ENCODE results near the gene TMEM214. TPM values are rescaled to one million over a fixed set of nuclear protein-coding genes. Genes with fewer than 3 reads are reported as not detected.

Gene TMEM214
- total and polyA plus RNA-seq, 12 donors: 24.7 to 53.4 (median 29.4) TPM

DNA sequence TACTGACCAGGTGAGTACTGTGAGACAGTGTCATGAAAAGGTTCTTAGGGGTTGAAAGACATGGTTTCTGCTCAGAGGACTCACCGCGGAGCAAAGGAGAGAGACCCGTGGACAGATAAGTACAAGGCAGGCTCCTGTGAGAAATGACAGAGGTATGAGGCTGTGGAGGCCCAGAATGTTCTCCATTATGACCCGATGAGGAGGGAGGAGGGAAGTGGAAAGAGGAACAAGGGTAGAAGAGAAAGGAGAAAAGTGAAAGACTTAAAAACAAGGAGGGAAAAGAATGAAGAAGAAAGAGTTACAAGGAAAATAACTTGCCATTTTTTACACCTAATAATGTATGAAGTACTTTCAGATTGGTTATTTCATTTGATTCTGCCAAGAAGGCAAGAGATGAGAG lies 32.5 kb upstream of the TMEM214 start:
- 49 to 71% methylated on average over 4 of the region's 4 CpGs for WGBS, 2 donors
- Histone ChIP-seq H3K36me3 (no peaks in the 10 kb centered on the region), H3K4me1 (peaks cover 0 to 8% (median 0%) of the 10 kb centered on the region in 9 donors), H3K9me3 (no peaks in the 10 kb centered on the region), H3K27me3 (no peaks in the 10 kb centered on the region), H3K27ac (no peak overlapping the region), H3K4me3 (no peak overlapping the region)
- no peak for ATAC-seq
- DNase-seq: no peak
- intact Hi-C loops (cut with DNase I): no loop called here
- TF ChIP-seq, protein P1, sequence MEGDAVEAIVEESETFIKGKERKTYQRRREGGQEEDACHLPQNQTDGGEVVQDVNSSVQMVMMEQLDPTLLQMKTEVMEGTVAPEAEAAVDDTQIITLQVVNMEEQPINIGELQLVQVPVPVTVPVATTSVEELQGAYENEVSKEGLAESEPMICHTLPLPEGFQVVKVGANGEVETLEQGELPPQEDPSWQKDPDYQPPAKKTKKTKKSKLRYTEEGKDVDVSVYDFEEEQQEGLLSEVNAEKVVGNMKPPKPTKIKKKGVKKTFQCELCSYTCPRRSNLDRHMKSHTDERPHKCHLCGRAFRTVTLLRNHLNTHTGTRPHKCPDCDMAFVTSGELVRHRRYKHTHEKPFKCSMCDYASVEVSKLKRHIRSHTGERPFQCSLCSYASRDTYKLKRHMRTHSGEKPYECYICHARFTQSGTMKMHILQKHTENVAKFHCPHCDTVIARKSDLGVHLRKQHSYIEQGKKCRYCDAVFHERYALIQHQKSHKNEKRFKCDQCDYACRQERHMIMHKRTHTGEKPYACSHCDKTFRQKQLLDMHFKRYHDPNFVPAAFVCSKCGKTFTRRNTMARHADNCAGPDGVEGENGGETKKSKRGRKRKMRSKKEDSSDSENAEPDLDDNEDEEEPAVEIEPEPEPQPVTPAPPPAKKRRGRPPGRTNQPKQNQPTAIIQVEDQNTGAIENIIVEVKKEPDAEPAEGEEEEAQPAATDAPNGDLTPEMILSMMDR (IDR thresholded peaks at IDR 0.05): no peak

DNA sequence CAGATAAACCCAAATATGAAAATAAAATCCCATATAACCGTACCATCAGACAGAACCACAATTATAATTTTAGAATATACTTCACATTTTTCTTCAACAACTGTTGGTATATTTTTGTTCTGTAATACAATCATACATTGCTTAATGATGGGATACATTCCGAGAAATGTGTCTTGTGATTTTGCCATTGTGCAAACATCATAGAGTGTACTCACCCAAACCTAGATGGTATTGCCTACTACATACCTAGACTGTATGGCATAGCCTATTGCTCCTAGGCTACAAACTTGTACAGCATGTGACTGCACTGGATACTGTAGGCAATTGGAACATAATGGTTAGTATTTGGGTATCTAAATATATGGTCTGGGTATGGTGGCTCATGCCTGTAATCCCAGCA lies 31.8 kb upstream of the TMEM214 start:
- Histone ChIP-seq H3K36me3 (no peaks in the 10 kb centered on the region), H3K27ac (no peak overlapping the region), H3K4me1 (peaks cover 0 to 8% (median 0%) of the 10 kb centered on the region in 9 donors), H3K9me3 (no peaks in the 10 kb centered on the region), H3K4me3 (no peak overlapping the region), H3K27me3 (no peaks in the 10 kb centered on the region)
- WGBS, 2 donors: 98 to 99% methylated on average over 2 of the region's 2 CpGs
- intact Hi-C loops (cut with DNase I): no loop called here
- no peak for DNase-seq
- ATAC-seq: no peak
- TF ChIP-seq, protein P1 (IDR thresholded peaks at IDR 0.05): no peak

DNA sequence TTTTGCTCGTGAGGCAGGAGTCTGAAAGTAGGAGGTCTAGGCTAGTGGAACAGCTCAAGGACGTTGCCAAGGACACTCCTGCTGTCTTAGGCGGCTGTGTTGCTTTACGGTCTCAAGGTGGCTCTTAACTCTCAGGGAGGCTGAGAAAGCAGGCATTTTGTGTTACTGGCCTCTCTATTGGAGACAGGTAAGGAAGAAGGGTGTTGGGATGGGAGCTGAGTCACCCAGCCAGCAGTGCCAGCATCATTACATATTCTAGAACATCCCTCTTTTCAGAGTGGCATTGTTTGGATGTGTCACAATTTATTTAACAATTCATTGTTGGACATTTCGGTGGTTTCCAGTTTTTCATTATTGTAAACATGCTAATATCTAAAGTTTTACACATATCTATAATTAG lies 30.8 kb upstream of the TMEM214 start:
- no peaks in the 10 kb centered on the region for H3K27me3 ChIP-seq
- ATAC-seq (no peak), DNase-seq (no peak)
- no peak overlapping the region for H3K27ac ChIP-seq
- no peak overlapping the region for H3K4me3 ChIP-seq
- intact Hi-C loops (cut with DNase I): no loop called here
- TF ChIP-seq, protein P1 (IDR thresholded peaks at IDR 0.05): no peak
- H3K4me1 ChIP-seq: peaks cover 0 to 8% (median 3%) of the 10 kb centered on the region in 9 donors
- H3K9me3 ChIP-seq: no peaks in the 10 kb centered on the region
- 74 to 76% methylated on average over 5 of the region's 5 CpGs for WGBS, 2 donors
- H3K36me3 ChIP-seq: no peaks in the 10 kb centered on the region

DNA sequence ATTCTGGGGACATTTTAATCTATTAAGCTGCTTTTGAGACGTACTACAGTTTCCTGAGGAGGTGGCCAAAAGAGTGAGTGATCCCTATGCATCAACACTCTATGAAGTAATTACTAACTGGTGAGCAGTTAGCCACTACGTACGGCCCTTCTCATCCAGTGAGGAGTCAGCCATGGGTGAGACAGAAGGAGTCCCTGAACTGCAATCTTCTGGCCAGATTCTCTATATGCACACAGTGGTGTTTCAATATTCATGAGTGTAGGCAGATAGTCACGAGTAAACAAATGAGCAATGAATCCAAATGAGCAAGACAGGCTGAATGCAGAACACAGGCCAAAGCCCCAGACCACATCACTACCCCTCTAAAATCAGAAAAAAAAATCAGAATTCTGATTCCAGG lies 29.8 kb upstream of the TMEM214 start:
- intact Hi-C loops (cut with DNase I): no loop called here
- no peaks in the 10 kb centered on the region for H3K27me3 ChIP-seq

More for the DNA sequence above, 29.8 kb upstream of the TMEM214 start:
- no peak for ATAC-seq
- Histone ChIP-seq H3K9me3 (no peaks in the 10 kb centered on the region), H3K36me3 (no peaks in the 10 kb centered on the region), H3K27ac (no peak overlapping the region), H3K4me1 (peaks cover 0 to 16% (median 8%) of the 10 kb centered on the region in 9 donors), H3K4me3 (no peak overlapping the region)
- 92% methylated on average over 4 of the region's 4 CpGs for WGBS, 2 donors
- TF ChIP-seq, protein P1 (IDR thresholded peaks at IDR 0.05): no peak
- no peak for DNase-seq
